CD4-positive, CD25-positive, alpha-beta regulatory T cell (primary cell): ENCODE data around the gene FAM89B. TPM values are rescaled to one million over a fixed set of nuclear protein-coding genes. Genes with fewer than 3 reads are reported as not detected.
"Not testable (repeated sequence)": the region's sequence is repeated elsewhere in the genome, so short reads cannot be mapped to it uniquely, and the experiment has no call there.

Experiments used
- ATAC-seq, 2 donors: fragments of 150-1000 bp; cut with Tn5 transposase; one replicate each; pipeline ENCODE4 v1.10.0; 2021; ENCODE audit warnings: low read depth in 2 of 2, moderate number of reproducible peaks in 2 of 2, moderate library complexity in 1 of 2
- DNase-seq, 3 donors: peaks; one replicate each; pipeline versions ENCODE4 v3.0.0 to v3.0.0-alpha.2; 2012 to 2022; ENCODE audit warnings: mixed read lengths in 1 of 3
- H3K27ac ChIP-seq: one replicate; pipeline ENCODE4 v1.7.0; 2013; ENCODE audit warnings: mild to moderate bottlenecking, low read length; ENCODE audit not compliant: insufficient read depth, poor library complexity, severe bottlenecking
- H3K27me3 ChIP-seq: one replicate; pipeline ENCODE4 v1.7.0; 2013; ENCODE audit warnings: low read length; ENCODE audit not compliant: control insufficient read depth, insufficient read depth
- H3K36me3 ChIP-seq: one replicate; pipeline ENCODE4 v1.7.0; 2013; ENCODE audit warnings: mild to moderate bottlenecking, low read length, moderate library complexity; ENCODE audit not compliant: control insufficient read depth, insufficient read depth
- H3K4me1 ChIP-seq: 2 replicates; pipeline ENCODE4 v1.7.0; 2013; ENCODE audit warnings: mild to moderate bottlenecking, low read length; ENCODE audit not compliant: insufficient read depth, control insufficient read depth, poor library complexity, severe bottlenecking
- H3K4me3 ChIP-seq: one replicate; pipeline ENCODE4 v1.7.0; 2013; ENCODE audit warnings: low read depth, mild to moderate bottlenecking, low read length, moderate library complexity
- H3K9me3 ChIP-seq, 2 experiments: 1 replicate in 1 of 2; 2 replicates in 1 of 2; pipeline ENCODE4 v1.7.0; 2013; ENCODE audit warnings: low read length in 2 of 2, mild to moderate bottlenecking in 1 of 2, moderate library complexity in 1 of 2; ENCODE audit not compliant: control insufficient read depth in 2 of 2
- H3K27ac Mint-ChIP-seq, 3 donors: one replicate each; pipeline ENCODE4 v1.8.0; 2020 to 2022; ENCODE audit warnings: mild to moderate bottlenecking in 3 of 3, mixed read lengths in 3 of 3, moderate library complexity in 2 of 3
- H3K27me3 Mint-ChIP-seq: one replicate; pipeline ENCODE4 v1.8.0; 2022; ENCODE audit warnings: mild to moderate bottlenecking, mixed read lengths
- H3K36me3 Mint-ChIP-seq: one replicate; pipeline ENCODE4 v1.8.0; 2020; ENCODE audit warnings: mixed read lengths
- H3K4me1 Mint-ChIP-seq, 4 donors: one replicate each; pipeline ENCODE4 v1.8.0; 2020 to 2022; ENCODE audit warnings: mixed read lengths in 4 of 4, mild to moderate bottlenecking in 1 of 4
- H3K4me3 Mint-ChIP-seq, 4 donors: one replicate each; pipeline ENCODE4 v1.8.0; 2020 to 2022; ENCODE audit warnings: mild to moderate bottlenecking in 4 of 4, mixed read lengths in 4 of 4, moderate library complexity in 3 of 4
- H3K9me3 Mint-ChIP-seq, 7 donors: one replicate each; pipeline ENCODE4 v1.8.0; 2020 to 2022; ENCODE audit warnings: mixed read lengths in 7 of 7, mild to moderate bottlenecking in 3 of 7, moderate library complexity in 2 of 7
- polyA plus RNA-seq, 4 donors: library from polyadenylated mRNA; unstranded; fragments of 300-500 nt; fragmentation: Illumina TruSeq; gene quantifications; one replicate each; pipeline ENCODE4 v1.2.3, GENCODE V29; 2021
- total RNA-seq: library from RNA; stranded (reverse); gene quantifications from one replicate; pipeline ENCODE4 v1.2.3, GENCODE V29; 2022

FAM89B gene
- total and polyA plus RNA-seq, 5 donors from 2014 or later = 49.4 to 158 (median 100) TPM

- ATAC-seq (no peak), DNase-seq (no peak)
- H3K36me3 Mint-ChIP-seq = no peaks in the 10 kb centered on the region
- no peaks in the 10 kb centered on the region for H3K9me3 ChIP-seq
- H3K9me3 Mint-ChIP-seq = peaks cover 0 to 2% (median 0%) of the 10 kb centered on the region in 7 donors
- H3K27ac Mint-ChIP-seq = peak overlapping the region in 1 of 3 donors; percentile 85
- no peaks in the 10 kb centered on the region for H3K27me3 ChIP-seq
- peaks cover 43% of the 10 kb centered on the region for H3K4me1 ChIP-seq
- H3K27ac ChIP-seq = no peak overlapping the region
- H3K4me1 Mint-ChIP-seq = peaks cover 0 to 58% (median 33%) of the 10 kb centered on the region in 4 donors
- no peaks in the 10 kb centered on the region for H3K36me3 ChIP-seq
- no peak overlapping the region for H3K4me3 ChIP-seq
- no peaks in the 10 kb centered on the region for H3K27me3 Mint-ChIP-seq
- peak overlapping the region; percentile 8 to 75 (median 38) for H3K4me3 Mint-ChIP-seq
Measured at GRCh38 chr11:65560555-65561418, 11.6 kb upstream of the FAM89B start.

GRCh38 chr11:65562020-65562419 is 10.3 kb upstream of the FAM89B start:
- H3K4me1 Mint-ChIP-seq = peaks cover 0 to 58% (median 32%) of the 10 kb centered on the region in 4 donors
- Histone ChIP-seq H3K4me3 (no peak overlapping the region), H3K27me3 (no peaks in the 10 kb centered on the region), H3K9me3 (no peaks in the 10 kb centered on the region), H3K27ac (no peak overlapping the region), H3K36me3 (no peaks in the 10 kb centered on the region), H3K4me1 (peaks cover 44% of the 10 kb centered on the region)
- no peak for DNase-seq
- H3K36me3 Mint-ChIP-seq = no peaks in the 10 kb centered on the region
- no peak for ATAC-seq
- H3K27me3 Mint-ChIP-seq = no peaks in the 10 kb centered on the region
- H3K27ac Mint-ChIP-seq = peak overlapping the region in 2 of 3 donors; percentile 25 to 85
- H3K4me3 Mint-ChIP-seq = peak overlapping the region in 2 of 4 donors; percentile 34 to 61
- H3K9me3 Mint-ChIP-seq = peaks cover 0 to 2% (median 0%) of the 10 kb centered on the region in 7 donors

- peaks cover 43% of the 10 kb centered on the region for H3K4me1 ChIP-seq
- peak overlapping the region in 1 of 3 donors; percentile 55 for H3K27ac Mint-ChIP-seq
- H3K27ac ChIP-seq = no peak overlapping the region
- no peaks in the 10 kb centered on the region for H3K27me3 ChIP-seq
- H3K27me3 Mint-ChIP-seq = no peaks in the 10 kb centered on the region
- peaks cover 0 to 2% (median 0%) of the 10 kb centered on the region in 7 donors for H3K9me3 Mint-ChIP-seq
- H3K4me3 ChIP-seq = no peak overlapping the region
- DNase-seq = no peak
- no peaks in the 10 kb centered on the region for H3K36me3 ChIP-seq
- H3K36me3 Mint-ChIP-seq = no peaks in the 10 kb centered on the region
- ATAC-seq = no peak
- peaks cover 0 to 54% (median 30%) of the 10 kb centered on the region in 4 donors for H3K4me1 Mint-ChIP-seq
- peak overlapping the region in 1 of 4 donors; percentile 80 for H3K4me3 Mint-ChIP-seq
- H3K9me3 ChIP-seq = no peaks in the 10 kb centered on the region
Measured at GRCh38 chr11:65562788-65563187, 9.6 kb upstream of the FAM89B start.

- no peak for ATAC-seq
- no peak overlapping the region for H3K4me3 ChIP-seq
- H3K27me3 Mint-ChIP-seq = no peaks in the 10 kb centered on the region
- peak overlapping the region; percentile 87 to 92 (median 90) for H3K27ac Mint-ChIP-seq
- H3K27ac ChIP-seq = peak overlapping the region; percentile 29
- H3K27me3 ChIP-seq = no peaks in the 10 kb centered on the region
- H3K4me3 Mint-ChIP-seq = peak overlapping the region in 2 of 4 donors; percentile 76 to 80
- no peaks in the 10 kb centered on the region for H3K36me3 Mint-ChIP-seq
- peaks cover 0 to 62% (median 34%) of the 10 kb centered on the region in 4 donors for H3K4me1 Mint-ChIP-seq
- no peaks in the 10 kb centered on the region for H3K36me3 ChIP-seq
- peaks cover 49% of the 10 kb centered on the region for H3K4me1 ChIP-seq
- peaks cover 0 to 2% (median 0%) of the 10 kb centered on the region in 7 donors for H3K9me3 Mint-ChIP-seq
- DNase-seq = no peak
- no peaks in the 10 kb centered on the region for H3K9me3 ChIP-seq
Measured at GRCh38 chr11:65563601-65564000, 8.7 kb upstream of the FAM89B start.

- peaks cover 0 to 65% (median 40%) of the 10 kb centered on the region in 4 donors for H3K4me1 Mint-ChIP-seq
- Histone ChIP-seq H3K4me1 (peaks cover 54% of the 10 kb centered on the region), H3K4me3 (peak overlapping the region; percentile 65), H3K27ac (peak overlapping the region; percentile 100)
- H3K36me3 Mint-ChIP-seq, H3K36me3 ChIP-seq, H3K27me3 ChIP-seq, H3K27me3 Mint-ChIP-seq, ATAC-seq, H3K9me3 ChIP-seq, H3K9me3 Mint-ChIP-seq: not testable (repeated sequence)
- H3K4me3 Mint-ChIP-seq = peak overlapping the region; percentile 78 to 95 (median 82)
- peak overlapping the region; percentile 90 to 96 (median 92) for H3K27ac Mint-ChIP-seq
- peak in 1 of 3 donors; percentile 60 for DNase-seq
Measured at GRCh38 chr11:65564879-65565559, 7.3 kb upstream of the FAM89B start.

GRCh38 chr11:65565624-65566453 is 6.5 kb upstream of the FAM89B start:
- ATAC-seq (peak in 1 of 2 donors; percentile 3), DNase-seq (peak in 2 of 3 donors; percentile 36 to 68)
- Histone ChIP-seq H3K27me3 (no peaks in the 10 kb centered on the region), H3K9me3 (no peaks in the 10 kb centered on the region), H3K4me3 (peak overlapping the region; percentile 65), H3K36me3 (no peaks in the 10 kb centered on the region), H3K4me1 (peaks cover 60% of the 10 kb centered on the region), H3K27ac (peak overlapping the region; percentile 100)
- Mint-ChIP-seq H3K27ac (peak overlapping the region; percentile 90 to 96 (median 92)), H3K27me3 (peaks cover 9% of the 10 kb centered on the region), H3K4me3 (peak overlapping the region; percentile 78 to 95 (median 82)), H3K36me3 (no peaks in the 10 kb centered on the region), H3K9me3 (peaks cover 0 to 2% (median 0%) of the 10 kb centered on the region in 7 donors), H3K4me1 (peaks cover 0 to 63% (median 39%) of the 10 kb centered on the region in 4 donors)
